ENCODE measurements around the gene NEK4. TPM values are rescaled to one million over a fixed set of nuclear protein-coding genes. Genes with fewer than 3 reads are reported as not detected.
A peak's percentile ranks its signal among the peaks of the same experiment; 100 is the strongest.

The NEK4 gene
- total and polyA plus RNA-seq, 2 of the 13 experiments (the other 11 are each of a cell fraction or from before 2014, with no cell fraction given): 16.5 to 38.0 TPM

GRCh38 chr3:52685285-52685708 is 85.4 kb downstream of the NEK4 start:
- Histone ChIP-seq H3K27me3 (ENCODE audit: control insufficient read depth in 1 of 2, insufficient read depth in 2 of 2, low read length in 2 of 2) (no peaks in the 10 kb centered on the region; a peak in 1 of 5 replicates), H3K79me2 (ENCODE audit: insufficient read depth, low read length) (peaks cover 78% of the 10 kb centered on the region), H3K9me3 (ENCODE audit: low read length) (no peaks in the 10 kb centered on the region), H3K9ac (ENCODE audit: insufficient read depth, low read depth, low read length) (peak overlapping the region; percentile 99), H3K4me2 (ENCODE audit: low read depth, low read length) (peak overlapping the region; percentile 94), H3K36me3 (replicated peaks in 1 of 2; ENCODE audit: control insufficient read depth in 1 of 2, insufficient read depth in 2 of 2, low read length in 2 of 2) (peaks cover 14 to 31% of the 10 kb centered on the region in 2 experiments), H3K27ac (ENCODE audit: extremely low read length, insufficient read depth, low read length) (peak overlapping the region; percentile 86), H3K4me1 (ENCODE audit: insufficient read depth, low read length) (peaks cover 81% of the 10 kb centered on the region), H2AFZ (ENCODE audit: low read length) (no peak overlapping the region), H4K20me1 (ENCODE audit: insufficient read depth, low read length) (peaks cover 13% of the 10 kb centered on the region), H3K4me3 (replicated peaks in 1 of 3; ENCODE audit: insufficient read depth in 1 of 3, low read depth in 2 of 3, low read length in 3 of 3) (peak overlapping the region; percentile 79 to 96 (median 84))
- no peak for FAIRE-seq
- BruUV-seq (replicated peaks): no TSS peak
- intact Hi-C loops (cut with micrococcal nuclease; ENCODE audit: unreplicated experiment): no loop called here
- in situ Hi-C loops (cut with HindIII; ENCODE audit: extremely low pct_ligation_motif_present, low pct_unique_long_range_greater_than_20kb): loop anchor here (10.0 kb wide), 1 partner anchor 230 kb away; the partner anchor contains the start of genes NISCH and TNNC1
- ATAC-seq: peak; percentile 80
- DNase-seq (ENCODE audit: low spot score): peak; percentile 78
- ChIA-PET POLR2A (interaction anchor here (4.5 to 12.6 kb wide), 2 partner anchors 11 to 20 kb away, joined by 18 to 118 read pairs; partner anchors contain the start of genes GLT8D1 and SPCS1), CTCF (ENCODE audit: low intra/inter-chr PET ratio, low total read pairs) (no interaction called here)
- under 1% methylated on average over 15 of the region's 41 CpGs for whole genome bisulfite sequencing (ENCODE audit: low lambda C conversion rate)
- TF ChIP-seq ZNF10 (CRISPR knock-in tag; IDR thresholded peaks at IDR 0.05; ENCODE audit: borderline replicate concordance, low read depth) (no peak), ZNF558 (CRISPR knock-in tag; IDR thresholded peaks at IDR 0.05; ENCODE audit: borderline replicate concordance) (no peak), E2F1 (CRISPR knock-in tag; IDR thresholded peaks at IDR 0.05) (peak; percentile 86), ATAD3A (CRISPR knock-in tag; IDR thresholded peaks at IDR 0.05) (no peak), CREB3 (CRISPR knock-in tag; IDR thresholded peaks at IDR 0.05) (no peak), ZBTB33 (CRISPR knock-in tag; IDR thresholded peaks at IDR 0.05) (no peak), RARA (CRISPR knock-in tag; IDR thresholded peaks at IDR 0.05) (peak; percentile 27; the same call in 1 of the 2 replicates), MXI1 (IDR thresholded peaks at IDR 0.05; ENCODE audit: borderline replicate concordance, low read depth, low read length) (peak; percentile 53; the same call in 1 of the 3 replicates), ZNF276 (CRISPR knock-in tag; IDR thresholded peaks at IDR 0.05; ENCODE audit: low read depth) (no peak), NCOA2 (CRISPR knock-in tag; IDR thresholded peaks at IDR 0.05) (0 out of 2 replicates have a peak, but pooled peaks have one; percentile 27), ZNF317 (CRISPR knock-in tag; IDR thresholded peaks at IDR 0.05) (no peak), SP5 (CRISPR knock-in tag; IDR thresholded peaks at IDR 0.05; ENCODE audit: borderline replicate concordance, low read depth) (peak; percentile 29; the same call in 1 of the 2 replicates), ZSCAN12 (CRISPR knock-in tag; IDR thresholded peaks at IDR 0.05) (no peak; the same call in 1 of the 2 replicates), ZNF567 (CRISPR knock-in tag; IDR thresholded peaks at IDR 0.05; ENCODE audit: borderline replicate concordance) (no peak), ZNF749 (CRISPR knock-in tag; IDR thresholded peaks at IDR 0.05; ENCODE audit: borderline replicate concordance) (no peak), CBX1 (IDR thresholded peaks at IDR 0.05; ENCODE audit: low read depth) (no peak), ZNF607 (CRISPR knock-in tag; IDR thresholded peaks at IDR 0.05; ENCODE audit: borderline replicate concordance) (no peak), NR2C2 (CRISPR knock-in tag; IDR thresholded peaks at IDR 0.05; ENCODE audit: borderline replicate concordance) (no peak), TMF1 (CRISPR knock-in tag; IDR thresholded peaks at IDR 0.05; ENCODE audit: low read depth) (no peak), FOXA1 (IDR thresholded peaks at IDR 0.05) (no peak), FOXA1 (CRISPR knock-in tag; IDR thresholded peaks at IDR 0.05) (no peak)

Measured in HepG2 (cell line).